GM18867 (cell line): ENCODE data around the gene CISH.
A peak's percentile ranks its signal among the peaks of the same experiment; 100 is the strongest.

ENCODE experiments used
- ATAC-seq: cut with Tn5 transposase; IDR thresholded peaks from one replicate; pipeline ENCODE4 v1.9.1; 2021; ENCODE audit warnings: mild to moderate bottlenecking, moderate library complexity; ENCODE audit not compliant: unreplicated experiment

The CISH gene

DNA sequence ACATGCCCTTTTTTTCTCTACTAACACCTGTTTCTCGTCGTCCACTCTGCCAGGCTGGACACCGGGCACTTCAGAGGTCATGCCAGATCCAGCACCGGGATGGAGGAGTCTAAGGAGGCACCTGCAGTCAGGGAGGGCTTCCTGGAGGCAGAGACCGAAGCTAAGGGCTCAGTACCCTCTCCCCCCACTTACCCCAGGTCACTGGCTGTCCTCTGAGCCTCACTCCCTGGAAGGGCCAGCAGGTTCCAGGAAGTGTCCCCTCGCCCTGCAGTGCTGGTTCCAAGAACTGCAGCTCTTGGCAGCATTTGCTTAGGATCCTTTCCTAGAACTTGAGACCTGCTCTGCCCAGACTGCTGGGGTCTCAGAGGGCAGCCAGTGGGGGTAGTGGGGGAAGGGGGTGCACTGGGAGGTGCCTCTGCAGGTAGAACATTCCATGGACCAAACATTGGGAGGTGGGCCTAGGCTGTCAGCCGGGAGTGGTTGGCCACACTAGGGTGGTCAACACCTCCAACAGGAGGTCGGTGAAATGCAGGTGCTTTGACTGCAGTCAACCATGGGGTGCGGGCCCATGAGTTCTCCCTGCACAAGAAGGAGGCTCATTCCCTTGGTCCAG, 11.3 kb downstream of the CISH start:
- no peak for ATAC-seq

DNA sequence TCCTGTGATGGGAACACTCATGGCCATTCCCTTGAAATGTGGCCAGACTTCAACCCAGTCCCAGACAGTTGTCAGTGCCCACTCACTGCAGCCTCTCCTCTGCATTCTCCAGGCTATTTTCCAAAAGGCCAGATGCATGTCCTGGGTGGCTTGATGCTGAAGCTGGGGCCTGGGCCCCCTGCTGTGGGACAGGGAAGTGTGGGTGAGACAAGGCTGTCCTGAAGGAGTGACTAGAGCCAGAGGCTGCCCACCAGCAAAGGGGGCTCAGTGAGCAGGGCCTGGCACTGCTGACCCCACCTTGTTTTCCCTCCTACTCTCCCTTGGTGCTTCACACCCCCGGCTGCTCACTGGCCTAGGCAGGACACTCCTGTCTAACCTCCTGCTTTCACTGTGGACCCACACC, 11.9 kb downstream of the CISH start:
- no peak for ATAC-seq

DNA sequence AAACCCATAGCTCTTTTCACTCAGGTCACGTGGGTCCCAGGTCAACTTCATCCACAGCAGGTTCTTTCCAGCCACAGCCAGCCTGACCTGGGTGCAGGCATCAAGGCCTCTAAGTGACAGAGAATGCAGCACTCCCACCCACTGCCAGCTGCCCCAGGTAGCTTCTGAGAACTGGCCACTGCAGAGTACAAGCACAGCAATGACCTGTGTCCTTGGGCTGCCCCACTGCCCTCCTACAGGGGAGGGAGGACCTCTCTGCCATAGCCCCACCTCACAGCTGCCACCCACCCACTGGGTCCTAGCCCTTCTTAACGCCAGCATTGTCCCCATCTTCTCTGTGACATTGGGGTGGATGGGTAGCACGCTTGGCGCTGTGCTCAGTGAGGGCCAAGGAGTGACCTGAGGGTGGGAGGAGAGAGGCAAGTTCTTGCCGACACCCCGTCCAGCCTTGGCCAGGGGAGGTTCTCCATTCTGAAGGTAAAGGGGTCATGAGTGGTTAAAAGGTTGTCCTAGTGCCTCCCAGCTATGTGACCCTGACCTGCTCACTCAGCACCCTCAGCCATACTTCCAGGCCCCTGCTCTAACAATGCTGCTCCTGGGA, 12.4 kb downstream of the CISH start:
- no peak for ATAC-seq

DNA sequence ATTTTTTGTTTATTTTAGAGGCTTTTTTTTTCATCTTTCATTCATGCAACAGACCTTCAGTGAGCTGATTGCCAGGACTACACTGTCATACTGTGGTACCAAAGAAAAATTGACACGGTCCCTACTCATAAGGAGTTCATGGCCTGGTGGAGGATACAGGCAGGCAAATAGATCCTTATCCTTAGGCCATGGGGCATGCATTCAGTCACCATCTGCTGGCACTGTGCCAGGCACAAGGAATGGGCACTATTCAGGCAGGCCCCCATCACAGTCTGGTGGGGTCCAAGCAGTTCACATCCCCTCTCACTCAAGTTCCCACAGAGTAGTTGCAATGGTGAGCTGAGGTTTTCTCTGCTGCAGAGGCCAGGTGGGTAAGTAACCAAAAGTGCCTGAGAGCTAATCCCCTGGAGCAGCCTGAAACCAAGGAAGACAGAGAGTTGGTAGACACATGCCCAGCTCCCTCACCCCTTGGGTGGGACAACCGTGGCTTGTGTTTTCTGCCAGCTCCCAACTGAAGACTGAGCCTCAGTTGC, 17.3 kb downstream of the CISH start:
- no peak for ATAC-seq

DNA sequence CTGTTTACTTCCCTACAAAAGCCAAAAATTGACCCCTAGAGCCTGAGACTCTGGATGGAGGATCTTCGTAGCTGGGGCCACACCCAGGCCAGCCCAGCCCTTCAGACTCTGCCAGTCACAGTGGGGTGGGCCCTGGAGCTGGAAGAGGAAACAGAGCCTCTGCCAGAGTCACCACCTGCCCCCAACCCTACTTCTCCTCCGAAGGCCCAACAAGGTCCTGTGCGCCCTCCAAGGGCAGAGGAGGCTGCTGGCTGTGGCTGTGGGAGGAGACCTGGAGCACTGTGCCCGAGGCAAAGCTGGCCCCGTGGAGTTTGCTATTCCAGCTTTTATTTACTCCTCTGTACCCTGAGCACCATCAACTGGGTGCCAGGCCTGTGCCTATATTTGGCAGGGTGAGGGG, 19.0 kb downstream of the CISH start:
- ATAC-seq = no peak

DNA sequence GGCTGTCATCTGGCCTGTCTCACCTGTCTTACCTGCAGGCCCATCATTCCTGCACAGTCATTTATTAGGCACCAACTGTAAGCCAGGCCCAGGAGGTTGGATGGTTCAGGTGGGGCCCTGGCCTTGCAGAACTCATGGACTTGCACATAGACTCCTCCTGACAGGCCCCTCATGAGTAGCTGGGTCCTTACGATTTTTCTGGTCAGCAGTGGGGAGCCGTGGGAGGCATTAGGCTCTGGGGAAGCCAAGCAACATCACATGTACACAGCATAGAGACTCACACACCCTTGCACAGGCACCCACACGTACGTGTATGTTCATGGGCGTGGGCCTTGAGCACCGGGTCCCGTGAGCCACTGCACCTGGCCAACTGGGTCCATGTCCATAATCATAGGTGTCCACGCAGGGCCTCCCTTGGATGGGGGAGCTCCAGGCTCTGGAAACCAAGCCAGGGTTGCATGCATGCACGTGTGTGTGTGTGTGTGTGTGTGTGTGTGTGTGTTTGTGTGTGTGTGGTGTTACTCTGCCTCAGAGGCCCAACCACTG, 20.3 kb downstream of the CISH start:
- no peak for ATAC-seq

DNA sequence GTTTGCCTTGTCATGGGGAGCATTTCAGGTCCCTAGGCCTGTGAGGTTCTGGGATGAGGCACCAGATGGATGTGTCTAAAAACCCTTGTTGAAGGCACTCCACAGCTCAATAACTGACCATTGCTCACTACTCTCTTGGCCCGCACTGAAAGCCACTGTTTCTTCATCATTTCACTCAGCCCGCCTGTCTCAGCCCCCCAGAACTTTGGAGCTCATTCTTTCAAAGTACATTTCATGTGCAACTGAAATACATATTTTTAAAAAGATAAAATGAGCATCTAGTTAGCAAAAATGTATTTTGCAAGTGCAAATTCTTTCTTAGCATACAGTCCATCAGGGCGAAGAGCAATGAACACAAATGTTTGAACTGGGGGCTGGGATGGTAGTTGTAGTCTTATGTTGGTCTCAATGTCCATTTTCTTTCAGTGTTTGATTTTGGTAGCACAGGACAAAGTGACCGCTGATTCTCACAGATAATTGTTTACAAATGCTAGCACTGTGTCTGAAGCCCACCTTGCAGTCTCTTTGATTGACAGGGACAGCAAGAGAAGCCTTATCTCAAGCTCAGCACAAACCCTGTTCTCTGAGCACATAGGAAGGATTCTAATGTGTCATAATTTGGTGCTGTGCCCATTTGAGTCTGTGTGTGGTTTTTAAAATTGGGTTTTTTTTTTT, 22.7 kb downstream of the CISH start:
- ATAC-seq = no peak

DNA sequence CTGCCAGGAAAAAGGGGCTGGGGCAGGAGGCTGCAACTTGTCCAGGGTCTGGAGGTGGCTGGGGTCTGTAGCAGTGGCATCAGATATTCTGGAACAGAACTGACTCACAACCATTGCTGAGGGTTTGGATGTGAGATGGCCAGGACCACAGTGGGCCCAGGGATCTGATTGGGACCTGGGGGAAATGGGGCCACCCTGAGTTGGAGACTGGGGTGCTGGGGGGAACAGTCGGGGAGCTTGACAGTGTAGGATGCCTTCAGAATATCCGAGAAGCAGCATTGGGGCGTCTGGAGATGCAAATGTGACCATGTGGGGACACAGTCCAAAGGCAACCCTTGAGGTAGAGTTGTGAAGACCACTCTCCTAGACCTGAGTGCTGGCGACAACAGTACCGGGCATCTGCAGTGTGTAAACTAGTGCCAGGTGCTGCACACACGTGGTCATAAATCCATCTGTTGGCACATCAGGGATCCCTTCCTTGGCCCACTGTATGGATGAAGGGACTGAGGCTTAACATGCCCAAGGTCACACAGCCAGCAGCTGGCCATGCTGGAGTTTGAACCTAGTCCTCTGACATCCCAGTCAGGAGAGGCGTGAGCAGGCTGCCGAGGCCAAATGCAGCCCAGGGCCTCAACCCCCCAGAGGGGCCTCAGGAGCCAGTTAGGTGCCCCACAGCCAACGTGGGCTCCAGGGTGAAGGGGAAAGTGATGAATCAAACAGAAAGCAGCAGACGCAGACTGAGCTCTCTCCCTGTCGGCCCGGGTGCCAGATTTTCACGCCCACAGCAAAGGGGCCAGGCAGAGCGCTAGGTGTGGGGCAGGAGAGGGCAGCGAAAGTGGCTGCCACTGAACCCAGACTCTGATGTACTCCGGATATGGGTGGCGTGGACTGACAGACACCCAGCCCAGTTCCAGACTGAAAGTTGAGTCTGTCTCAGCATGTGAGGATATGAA, 23.5 kb downstream of the CISH start:
- peak; percentile 52 for ATAC-seq

DNA sequence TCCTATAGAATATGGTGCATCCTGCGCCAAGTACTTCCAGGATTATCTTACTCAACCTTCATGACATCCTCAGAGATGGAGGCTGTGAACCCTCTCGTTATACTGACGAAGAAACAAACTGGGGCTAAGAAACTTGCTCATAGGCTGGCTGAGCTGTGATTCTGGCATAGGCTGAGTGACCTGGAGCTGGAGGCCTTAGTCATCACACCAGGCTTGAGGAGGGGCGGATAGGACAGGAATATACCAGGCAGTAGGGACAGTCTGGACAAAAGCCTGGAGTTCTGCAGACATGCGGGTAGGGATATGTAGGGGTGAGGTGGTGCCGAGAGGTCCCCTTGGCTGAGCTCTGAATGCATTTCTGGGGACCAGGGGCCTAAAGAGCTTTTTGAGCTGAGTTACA, 24.2 kb downstream of the CISH start:
- no peak for ATAC-seq

DNA sequence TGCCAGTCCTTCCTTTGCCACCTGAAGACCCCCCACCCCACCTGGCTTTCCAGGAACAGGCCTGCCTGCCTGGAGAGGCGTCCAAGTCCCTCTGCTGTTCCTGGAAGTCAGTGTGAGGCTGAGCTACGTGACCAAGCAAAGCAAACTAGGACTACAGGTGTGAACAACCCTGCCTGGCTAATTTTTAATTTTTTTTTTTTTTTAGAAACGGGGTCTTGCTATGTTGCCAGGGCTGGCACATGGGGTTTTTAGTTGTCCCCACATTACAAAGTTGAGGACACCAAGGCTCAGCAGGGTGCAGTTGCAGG, 24.9 kb downstream of the CISH start:
- ATAC-seq = no peak

DNA sequence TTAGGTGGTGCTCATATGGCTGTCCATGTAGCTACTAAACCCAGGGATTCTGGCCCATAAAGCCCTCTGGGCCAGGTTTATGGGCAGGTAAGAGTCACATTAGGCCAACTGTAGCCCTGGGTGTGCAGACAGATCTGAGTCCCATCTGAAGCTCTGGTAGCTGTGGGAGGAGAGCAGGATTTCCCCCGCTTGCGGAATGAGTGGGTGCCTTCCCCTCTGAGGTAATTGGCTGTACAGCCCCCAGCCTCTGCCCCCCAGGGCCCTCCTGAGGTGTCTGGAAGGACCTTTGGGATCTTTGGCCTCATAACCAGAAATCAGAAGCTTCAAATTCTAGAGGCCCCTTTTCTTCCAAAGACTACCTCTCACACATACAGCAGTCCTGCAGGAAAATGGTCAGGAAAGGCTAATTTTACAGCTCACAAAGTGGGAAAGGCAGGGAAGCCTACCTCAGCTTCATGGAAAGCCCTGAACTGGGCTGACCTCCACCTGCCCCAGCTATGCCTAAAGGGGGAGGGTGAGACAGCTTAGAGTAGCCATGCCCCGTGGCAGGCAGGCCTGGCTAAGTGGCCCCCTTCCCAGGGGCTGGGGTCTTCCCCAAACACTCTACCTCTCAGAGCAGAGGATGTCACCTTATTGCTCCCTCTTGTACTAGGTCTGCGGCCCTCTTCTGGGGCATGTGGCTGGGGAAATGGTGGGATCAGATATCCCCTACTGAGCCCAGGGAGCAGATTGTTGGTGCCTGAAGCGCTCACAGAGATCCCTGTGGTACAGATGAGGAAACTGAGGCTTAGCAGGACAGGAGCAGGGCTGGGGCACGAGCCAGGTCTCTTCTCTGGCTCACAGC, 25.4 kb downstream of the CISH start:
- ATAC-seq = no peak

DNA sequence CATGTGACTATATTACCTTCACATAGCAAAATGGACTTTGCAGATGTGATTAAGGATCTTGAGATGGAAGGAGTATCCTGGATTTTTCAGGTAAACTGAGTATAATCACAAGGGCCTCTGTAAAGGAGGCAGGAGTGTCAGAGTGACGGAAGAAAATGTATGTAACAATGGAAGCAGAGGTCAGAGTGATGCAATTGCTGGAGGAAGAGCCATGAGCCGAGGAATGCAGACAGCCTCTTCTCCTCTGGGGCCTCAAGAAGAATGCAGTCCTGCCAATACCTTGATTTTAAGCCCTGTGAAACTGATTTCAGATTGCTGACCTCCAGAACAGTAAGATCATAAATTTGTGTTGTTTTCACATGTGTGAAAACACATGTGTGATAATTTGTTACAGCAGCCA, 27.2 kb downstream of the CISH start:
- no peak for ATAC-seq

DNA sequence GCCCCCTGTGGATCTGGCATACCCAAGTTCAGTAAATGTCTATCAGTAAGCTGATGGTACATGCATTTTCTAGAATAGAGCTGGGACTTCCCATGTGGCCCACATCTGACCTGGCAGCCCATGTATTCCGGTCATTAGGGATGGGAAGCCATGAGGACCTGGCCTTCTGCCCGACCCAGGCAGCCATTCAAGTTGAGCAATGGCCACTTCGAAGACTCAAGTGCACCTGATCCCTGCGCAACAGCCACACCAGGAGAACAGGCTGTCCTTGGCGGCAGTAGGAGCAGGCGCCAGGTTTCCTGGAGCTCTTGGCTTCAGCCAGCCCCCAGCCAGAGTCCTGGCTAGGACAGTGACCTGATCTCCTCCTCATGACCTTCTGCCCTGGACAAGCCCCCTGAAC, 27.7 kb downstream of the CISH start:
- no peak for ATAC-seq

DNA sequence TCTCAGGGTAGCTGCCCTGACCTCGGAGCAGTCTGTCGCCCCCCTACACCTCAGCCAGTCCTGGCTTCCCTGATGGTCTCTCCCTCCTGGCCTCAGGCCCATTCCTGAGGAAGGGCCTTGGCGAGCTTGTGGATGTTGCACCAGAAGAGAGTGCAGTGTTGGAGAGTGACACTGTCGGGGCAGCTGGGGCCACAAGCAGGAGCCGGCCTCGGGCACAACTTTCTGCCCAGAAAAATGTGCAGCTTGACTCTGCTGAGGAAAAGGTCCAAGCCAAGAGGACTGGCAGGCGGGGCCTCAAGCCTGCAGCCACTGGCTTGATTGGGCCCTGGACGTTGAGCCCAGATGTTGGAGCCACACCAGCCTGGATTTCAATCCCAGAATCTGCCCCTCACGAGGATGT, 29.5 kb downstream of the CISH start:
- no peak for ATAC-seq

DNA sequence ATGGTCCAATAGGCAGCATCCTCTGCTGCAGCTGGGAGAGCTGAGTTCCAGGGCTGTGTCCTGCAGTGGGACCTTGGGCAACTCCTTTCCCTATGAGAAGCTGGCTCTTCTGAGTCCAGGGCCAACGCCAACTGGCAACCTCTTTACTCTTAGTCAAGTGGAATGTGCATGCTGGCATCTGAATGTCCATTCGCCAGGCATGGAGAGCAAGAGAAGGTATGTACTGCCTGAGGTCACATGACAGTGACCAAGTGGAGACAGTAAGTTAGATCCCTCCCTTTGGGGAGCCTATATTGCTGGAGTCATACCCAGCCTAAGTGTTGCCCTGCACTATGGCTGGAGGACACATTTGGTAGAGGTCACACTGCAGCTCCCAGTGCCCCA, 30.1 kb downstream of the CISH start:
- no peak for ATAC-seq

DNA sequence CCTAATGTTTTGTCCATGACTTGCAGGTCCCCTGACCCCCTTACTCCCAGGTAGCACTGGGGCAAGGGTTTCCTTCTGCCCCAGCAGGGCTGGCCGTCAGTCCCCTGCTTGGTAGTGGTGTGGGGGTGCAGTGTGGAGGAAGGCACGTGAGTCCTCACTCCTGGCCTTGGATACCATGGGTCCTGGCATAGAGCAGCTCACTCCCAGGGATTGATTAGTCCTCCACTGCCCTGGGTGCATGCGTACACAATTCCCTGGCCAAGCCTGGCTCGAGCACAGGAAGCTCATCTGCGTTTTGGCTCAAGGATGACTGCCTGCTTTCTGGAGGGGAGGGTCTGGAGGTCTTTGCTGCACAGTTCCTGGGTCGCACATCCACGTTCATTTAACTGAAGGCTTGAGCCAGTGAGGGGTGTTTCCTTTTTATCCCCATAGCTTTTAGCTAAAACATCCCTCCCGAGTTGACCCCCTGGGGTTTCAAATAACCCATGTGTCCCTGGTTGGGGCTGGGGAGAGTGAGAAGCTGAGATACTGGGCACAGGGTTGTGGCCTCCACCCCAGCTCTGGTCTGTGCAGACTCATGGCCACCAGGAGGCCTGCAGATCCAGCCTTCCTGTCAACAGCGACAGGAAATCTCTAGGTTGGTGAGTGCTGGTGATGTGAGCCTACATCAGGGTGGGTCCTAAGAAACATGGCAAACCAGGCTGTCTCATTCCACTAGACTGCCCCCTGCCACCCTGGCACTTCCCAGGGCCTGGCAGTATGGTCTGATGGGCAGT, 30.7 kb downstream of the CISH start:
- ATAC-seq = no peak

DNA sequence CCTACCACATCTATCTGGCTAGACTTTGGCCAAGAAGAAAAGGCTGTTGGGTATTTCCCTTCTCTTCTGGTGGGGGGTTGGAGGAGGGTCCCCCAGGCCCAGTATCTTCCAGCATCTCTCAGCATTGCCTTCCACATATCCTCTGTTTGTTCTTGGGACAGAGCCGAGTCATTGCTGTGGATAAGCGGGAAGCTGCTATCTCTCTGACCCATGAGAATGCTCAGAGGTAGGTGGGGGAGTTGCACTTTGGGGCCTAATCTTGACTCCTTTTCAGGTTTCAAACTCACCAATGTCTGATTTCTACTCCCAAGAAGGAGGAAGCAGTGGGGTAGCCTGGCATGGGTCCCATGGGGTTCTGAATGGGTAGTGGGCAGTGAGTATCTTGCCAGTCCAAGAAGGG, 34.2 kb downstream of the CISH start:
- no peak for ATAC-seq

DNA sequence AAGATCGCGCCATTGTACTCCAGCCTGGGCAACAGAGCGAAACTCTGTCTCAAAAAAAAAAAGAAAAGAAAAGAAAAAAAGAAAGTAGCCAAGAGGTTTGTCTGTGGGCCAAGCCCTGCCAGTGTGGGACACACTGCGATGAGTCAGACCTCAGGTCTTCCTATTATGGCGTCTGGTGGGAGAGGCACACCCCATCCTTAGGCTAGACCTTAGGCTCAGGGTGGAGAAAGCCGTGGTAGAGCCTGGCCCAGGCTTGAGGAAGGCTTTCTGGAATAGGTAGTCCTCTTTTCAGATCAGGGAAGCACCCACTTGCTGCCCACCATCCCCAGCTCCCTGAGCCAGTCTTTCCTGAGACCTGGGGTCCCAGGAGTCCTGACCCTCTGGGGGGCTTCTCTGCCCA, 36.2 kb downstream of the CISH start:
- ATAC-seq = no peak

DNA sequence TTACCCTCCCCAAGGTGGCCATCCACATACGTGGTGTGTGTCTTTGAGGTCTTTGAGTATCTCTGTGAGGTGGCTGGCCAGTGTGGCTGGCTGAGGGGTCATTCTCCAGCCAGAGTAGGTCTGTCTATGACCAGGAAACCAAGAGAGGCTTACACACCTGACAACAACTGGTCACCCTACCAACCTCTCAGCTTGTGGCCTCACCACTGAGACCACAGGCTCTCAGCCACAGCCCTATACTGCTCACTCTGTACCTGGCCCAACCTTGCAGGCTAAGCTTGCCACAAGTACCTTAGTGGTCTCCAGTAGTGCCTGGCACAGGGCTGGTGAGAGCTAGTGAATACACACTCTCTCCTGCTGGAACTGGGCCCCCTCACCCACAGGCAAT, 37.1 kb downstream of the CISH start:
- no peak for ATAC-seq
